Adrenal gland (tissue), 12 donors: ENCODE measurements around the gene FADS3. TPM values are rescaled to one million over a fixed set of nuclear protein-coding genes. Genes with fewer than 3 reads are reported as not detected.
A peak's percentile ranks its signal among the peaks of the same experiment; 100 is the strongest.

Source experiments
- DNase-seq, 7 donors: peaks; one replicate each; pipeline ENCODE4 v3.0.0-alpha.2; 2019 to 2020
- H3K27ac ChIP-seq, 5 donors: fragments of 200-600 bp; sonication (generic) in 4 of 5; 1 replicate in 3 of 5; 2 replicates in 2 of 5; pipeline versions ENCODE4 v1.5.1 to v1.8.0; 2016 to 2020; ENCODE audit warnings: mild to moderate bottlenecking in 1 of 5
- H3K27me3 ChIP-seq: fragments of 200-600 bp; 2 replicates; pipeline ENCODE4 v1.8.0; 2021
- H3K36me3 ChIP-seq, 2 donors: fragments of 200-600 bp; replicated peaks in 1 of 2; 1 replicate in 1 of 2; 2 replicates in 1 of 2; pipeline versions ENCODE4 v1.5.1 to v1.8.0; 2018 to 2022
- H3K4me1 ChIP-seq, 2 donors: fragments of 200-600 bp; replicated peaks in 1 of 2; 1 replicate in 1 of 2; 2 replicates in 1 of 2; pipeline versions ENCODE4 v1.5.1 to v1.8.0; 2018 to 2021
- H3K4me3 ChIP-seq, 4 donors: fragments of 200-600 bp; sonication (generic) in 3 of 4; one replicate each; pipeline ENCODE4 v1.5.1; 2016 to 2018
- H3K9me3 ChIP-seq, 3 donors: fragments of 200-600 bp; sonication (generic) in 1 of 3; replicated peaks in 1 of 3; 1 replicate in 2 of 3; 2 replicates in 1 of 3; pipeline versions ENCODE4 v1.5.1 to v1.8.0; 2016 to 2021
- POLR2A ChIP-seq, 2 donors: fragments of 450-650 bp; IDR thresholded peaks; one replicate each; pipeline ENCODE4 v1.6.1; 2017; ENCODE audit warnings: antibody characterized with exemption in 2 of 2, mild to moderate bottlenecking in 2 of 2, moderate library complexity in 1 of 2
- WGBS, 4 donors: extraction: QIAGEN DNeasy Blood & Tissue Kit in 2 of 4; methylation state at CpG; one replicate each; pipeline versions ENCODE4 v1.1.5 to v1.1.7; 2013 to 2017; 5-methylcytosine and 5-hydroxymethylcytosine counted together
- intact Hi-C, 2 donors: fragments of 100-400 bp; cut with DNase I; formaldehyde crosslinking; loops; one replicate each; pipeline versions ENCODE4 v1.14.1 to v1.15.0; 2022 to 2023
- polyA plus RNA-seq, 3 donors: library from polyadenylated mRNA; stranded (reverse); fragments of 200-250 nt in 2 of 3; fragments of 350-450 nt in 1 of 3; fragmentation: Illumina TruSeq in 1 of 3; extraction: RNeasy Lipid Tissue Mini Kit (QIAGEN cat#74804) in 1 of 3; gene quantifications; one replicate each; pipeline ENCODE4 v1.2.3, GENCODE V29; 2013 to 2014
- total RNA-seq, 9 donors: library from RNA; depleted of rRNA in 4 of 9; stranded (reverse); fragments of >200 nt in 4 of 9; fragments of 120-200 nt in 1 of 9; fragmentation: NEBNext Ultra II Directional in 1 of 9; extraction: Animal tissue kit (Norgen Biotek cat#: 25700) in 1 of 9; gene quantifications; one replicate each; pipeline versions ENCODE4 v1.1.0 to v1.2.4, GENCODE V29; 2013 to 2023
- TF ChIP-seq, protein P1 (sequence below), 6 experiments: fragments of 450-650 bp in 4 of 6; fragments of 200-600 bp in 2 of 6; sonication (generic) in 1 of 6; IDR thresholded peaks; 1 replicate in 5 of 6; 2 replicates in 1 of 6; pipeline versions ENCODE4 v1.5.1 to v1.8.0; 2016 to 2021; ENCODE audit warnings: antibody characterized with exemption in 6 of 6, mild to moderate bottlenecking in 2 of 6, moderate library complexity in 1 of 6
- donor health status: healthy with polysubstance abuse.
- donor health status: Bipolar disorder and iron deficiency.
- donor health status: DM: yes; HTN: yes; CAD: no.
- donor health status: DM: no; HTN: no; CAD: no.
- donor health status: DM: no; HTN: no; CAD: no.
- donor health status: DM: yes; HTN: yes; CAD: no.

The FADS3 gene
- total and polyA plus RNA-seq, 12 donors: 22.2 to 175 (median 105) TPM

DNA sequence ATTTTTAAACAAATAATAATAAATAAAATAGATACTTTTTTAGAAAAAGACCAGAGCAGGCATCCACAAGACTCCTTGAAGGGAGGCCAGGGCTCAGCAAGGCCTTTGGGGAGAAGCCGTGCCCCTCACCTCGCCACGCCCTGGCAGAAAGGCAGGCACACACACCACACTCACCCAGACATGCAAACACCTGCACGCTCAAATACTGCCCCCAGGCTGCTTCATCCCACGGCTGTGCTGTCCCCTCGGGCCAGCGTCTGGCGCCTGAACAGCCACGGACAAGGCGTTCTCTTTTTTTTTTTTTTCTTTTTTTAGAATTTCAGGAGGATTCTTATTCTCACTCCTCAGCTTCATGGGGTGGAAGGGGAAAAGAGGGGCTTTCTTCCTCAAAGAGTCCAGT is 1.5 kb downstream of the FADS3 start:
- H3K9me3 ChIP-seq: no peaks in the 10 kb centered on the region
- TF ChIP-seq POLR2A (IDR thresholded peaks at IDR 0.05): no peak
- TF ChIP-seq, protein P1, sequence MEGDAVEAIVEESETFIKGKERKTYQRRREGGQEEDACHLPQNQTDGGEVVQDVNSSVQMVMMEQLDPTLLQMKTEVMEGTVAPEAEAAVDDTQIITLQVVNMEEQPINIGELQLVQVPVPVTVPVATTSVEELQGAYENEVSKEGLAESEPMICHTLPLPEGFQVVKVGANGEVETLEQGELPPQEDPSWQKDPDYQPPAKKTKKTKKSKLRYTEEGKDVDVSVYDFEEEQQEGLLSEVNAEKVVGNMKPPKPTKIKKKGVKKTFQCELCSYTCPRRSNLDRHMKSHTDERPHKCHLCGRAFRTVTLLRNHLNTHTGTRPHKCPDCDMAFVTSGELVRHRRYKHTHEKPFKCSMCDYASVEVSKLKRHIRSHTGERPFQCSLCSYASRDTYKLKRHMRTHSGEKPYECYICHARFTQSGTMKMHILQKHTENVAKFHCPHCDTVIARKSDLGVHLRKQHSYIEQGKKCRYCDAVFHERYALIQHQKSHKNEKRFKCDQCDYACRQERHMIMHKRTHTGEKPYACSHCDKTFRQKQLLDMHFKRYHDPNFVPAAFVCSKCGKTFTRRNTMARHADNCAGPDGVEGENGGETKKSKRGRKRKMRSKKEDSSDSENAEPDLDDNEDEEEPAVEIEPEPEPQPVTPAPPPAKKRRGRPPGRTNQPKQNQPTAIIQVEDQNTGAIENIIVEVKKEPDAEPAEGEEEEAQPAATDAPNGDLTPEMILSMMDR (IDR thresholded peaks at IDR 0.05): no peak
- H3K27me3 ChIP-seq: no peaks in the 10 kb centered on the region
- intact Hi-C loops: no loop called here
- peaks cover 18 to 38% of the 10 kb centered on the region in 2 donors for H3K4me1 ChIP-seq
- no peaks in the 10 kb centered on the region for H3K36me3 ChIP-seq
- peak in 1 of 7 donors; percentile 15 for DNase-seq
- H3K4me3 ChIP-seq: peak overlapping the region in 1 of 4 donors; percentile 66
- WGBS, 4 donors: 72 to 85% (median 80%) methylated on average over 10 of the region's 10 CpGs
- H3K27ac ChIP-seq: peak overlapping the region in 4 of 5 donors; percentile 55 to 92 (median 76)

DNA sequence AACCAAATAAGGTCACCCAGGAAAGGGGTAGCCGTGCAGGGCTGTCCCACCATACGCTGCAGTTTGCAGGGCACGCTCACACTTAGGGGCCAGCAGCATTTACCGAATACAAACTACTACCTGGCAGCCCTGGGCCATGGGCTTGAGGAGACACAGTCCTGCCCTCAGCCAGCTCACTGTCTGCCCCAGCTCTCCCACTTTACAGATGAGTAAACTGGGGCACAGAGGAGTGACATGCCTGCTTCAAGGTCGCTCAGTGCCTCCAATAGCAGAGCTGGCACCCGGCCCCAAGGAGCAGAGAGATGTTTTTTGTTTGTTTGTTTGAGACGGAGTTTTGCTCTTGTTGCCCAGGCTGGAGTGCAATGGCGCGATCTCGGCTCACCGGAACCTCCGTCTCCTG is 2.8 kb downstream of the FADS3 start:
- Histone ChIP-seq H3K27me3 (no peaks in the 10 kb centered on the region), H3K27ac (peak overlapping the region; percentile 71 to 87 (median 83)), H3K9me3 (no peaks in the 10 kb centered on the region), H3K4me1 (peaks cover 18 to 38% of the 10 kb centered on the region in 2 donors), H3K4me3 (no peak overlapping the region), H3K36me3 (no peaks in the 10 kb centered on the region)
- peak in 1 of 7 donors; percentile 13 for DNase-seq
- WGBS, 4 donors: 78 to 82% (median 82%) methylated on average over 11 to 12 of the region's 12 CpGs
- intact Hi-C loops: no loop called here
- TF ChIP-seq, protein P1 (IDR thresholded peaks at IDR 0.05): no peak
- no peak for TF ChIP-seq POLR2A (IDR thresholded peaks at IDR 0.05)

DNA sequence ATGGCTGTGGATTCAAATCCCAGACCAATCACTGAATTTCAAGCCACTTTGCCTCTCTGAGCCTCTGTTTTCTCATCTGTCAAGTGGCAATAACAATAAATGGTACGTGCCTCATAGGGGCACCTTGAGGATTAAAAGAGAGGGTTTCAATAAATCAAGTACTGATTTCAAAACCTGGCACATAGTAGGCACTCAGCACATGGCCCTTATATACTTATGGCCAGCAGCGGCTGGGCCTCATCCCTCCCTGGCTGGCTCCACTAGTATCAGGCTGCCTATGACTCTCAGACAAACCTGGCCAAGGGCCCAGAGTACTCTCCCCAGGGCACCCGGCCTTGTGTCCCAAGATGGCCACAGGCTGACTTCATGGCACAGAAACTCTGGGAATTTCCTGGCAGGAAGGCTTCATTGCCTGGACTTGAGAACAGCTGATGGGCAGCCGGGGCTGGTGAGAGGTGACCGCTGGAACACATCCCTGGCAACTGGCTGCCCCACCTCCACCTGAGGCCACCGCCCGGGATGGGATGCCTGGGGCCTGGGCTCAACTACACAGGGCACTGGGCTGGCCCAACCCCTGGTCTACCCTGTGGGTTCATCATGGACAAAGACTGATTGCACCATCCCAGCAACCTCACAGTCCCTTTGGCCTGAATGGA is 3.4 kb downstream of the FADS3 start:
- Histone ChIP-seq H3K27me3 (no peaks in the 10 kb centered on the region), H3K36me3 (no peaks in the 10 kb centered on the region), H3K9me3 (no peaks in the 10 kb centered on the region), H3K4me1 (peaks cover 18 to 38% of the 10 kb centered on the region in 2 donors), H3K4me3 (no peak overlapping the region), H3K27ac (peak overlapping the region; percentile 71 to 87 (median 83))
- no peak for TF ChIP-seq POLR2A (IDR thresholded peaks at IDR 0.05)
- TF ChIP-seq, protein P1 (IDR thresholded peaks at IDR 0.05): no peak
- DNase-seq: peak; percentile 90 to 98 (median 96)
- intact Hi-C loops: no loop called here
- 34 to 49% (median 43%) methylated on average over 5 to 7 of the region's 7 CpGs for WGBS, 4 donors

DNA sequence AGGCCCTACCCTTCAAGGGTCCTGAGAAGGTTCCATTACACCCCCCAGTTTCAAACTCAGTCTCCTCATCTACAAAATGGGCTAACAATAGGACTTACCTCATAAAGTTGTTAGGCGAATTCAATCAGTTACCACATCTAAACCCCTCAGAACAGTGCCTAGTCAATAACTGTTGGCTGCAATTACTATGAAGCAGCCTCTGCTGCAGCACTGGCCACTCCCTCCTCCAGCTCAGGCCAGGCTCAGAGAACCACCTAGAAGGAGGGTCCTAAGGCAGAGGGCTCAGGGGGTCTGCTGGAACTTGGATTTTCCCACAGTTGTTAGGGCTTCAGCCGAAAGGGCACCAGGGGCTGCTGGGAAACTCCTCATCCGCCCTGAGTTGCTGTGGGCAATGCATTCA is 4.7 kb downstream of the FADS3 start:
- H3K4me1 ChIP-seq: peaks cover 18 to 33% of the 10 kb centered on the region in 2 donors
- DNase-seq: no peak

More for the DNA sequence above, 4.7 kb downstream of the FADS3 start:
- no peak overlapping the region for H3K4me3 ChIP-seq
- TF ChIP-seq, protein P1 (IDR thresholded peaks at IDR 0.05): no peak
- no peak for TF ChIP-seq POLR2A (IDR thresholded peaks at IDR 0.05)
- 96 to 100% (median 98%) methylated on average over 2 to 3 of the region's 3 CpGs for WGBS, 4 donors
- no peaks in the 10 kb centered on the region for H3K9me3 ChIP-seq
- H3K27me3 ChIP-seq: no peaks in the 10 kb centered on the region
- H3K36me3 ChIP-seq: no peaks in the 10 kb centered on the region
- intact Hi-C loops: no loop called here
- H3K27ac ChIP-seq: no peak overlapping the region
